ENCODE measurements around the gene EDEM2.
A peak's percentile ranks its signal among the peaks of the same experiment; 100 is the strongest.
"Not testable (repeated sequence)": the region's sequence is repeated elsewhere in the genome, so short reads cannot be mapped to it uniquely, and the experiment has no call there.

The EDEM2 gene

DNA sequence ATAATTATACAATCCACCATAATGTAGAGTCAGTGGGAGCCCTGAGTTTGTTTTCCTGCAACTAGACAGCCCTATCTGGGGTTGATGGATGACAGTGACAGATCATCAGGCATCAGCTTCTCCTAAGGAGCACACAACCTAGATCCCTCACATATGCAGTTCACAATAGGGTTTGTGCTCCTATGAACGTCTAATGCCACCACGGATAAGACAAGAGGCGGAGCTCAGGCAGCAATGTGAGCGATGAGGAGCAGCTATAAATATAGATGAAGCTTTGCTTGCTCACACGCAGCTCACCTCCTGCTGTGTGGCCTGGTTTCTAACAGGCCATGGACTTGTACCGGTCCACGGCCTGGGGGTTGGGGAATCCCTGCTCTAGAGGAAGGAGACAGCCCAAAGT is 25.9 kb downstream of the EDEM2 start:
- no peak for DNase-seq

DNA sequence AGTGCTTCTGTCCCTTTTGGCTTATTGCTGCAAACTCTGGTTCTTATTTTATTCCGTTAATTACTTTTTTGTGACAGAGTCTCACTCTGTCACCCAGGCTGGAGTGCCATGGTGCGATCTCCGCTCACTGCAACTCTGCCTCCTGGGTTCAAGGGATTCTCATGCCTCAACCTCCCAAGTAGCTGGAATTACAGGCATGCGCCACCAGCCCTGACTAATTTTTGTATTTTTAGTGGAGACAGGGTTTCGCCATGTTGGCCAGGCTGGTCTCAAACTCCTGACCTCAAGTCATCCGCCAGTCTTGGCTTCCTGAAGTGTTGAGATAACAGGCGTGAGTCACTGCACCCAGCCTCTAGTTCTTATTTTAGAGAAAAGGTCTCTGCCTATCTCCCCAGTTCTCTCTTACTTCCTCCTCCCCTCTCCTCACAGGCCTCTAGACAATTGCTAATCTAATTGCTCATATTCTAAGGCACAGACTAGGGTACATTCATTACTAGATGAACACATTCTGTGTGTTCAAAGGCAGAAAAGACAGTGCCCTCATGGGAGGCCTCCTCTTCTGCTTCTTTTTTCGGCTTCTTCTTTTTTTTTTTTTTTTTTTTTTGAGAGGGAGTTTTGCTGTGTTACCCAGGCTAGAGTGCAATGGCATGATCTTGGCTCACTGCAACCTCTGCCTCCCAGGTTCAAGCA is 27.0 kb downstream of the EDEM2 start:
- no peak for DNase-seq

DNA sequence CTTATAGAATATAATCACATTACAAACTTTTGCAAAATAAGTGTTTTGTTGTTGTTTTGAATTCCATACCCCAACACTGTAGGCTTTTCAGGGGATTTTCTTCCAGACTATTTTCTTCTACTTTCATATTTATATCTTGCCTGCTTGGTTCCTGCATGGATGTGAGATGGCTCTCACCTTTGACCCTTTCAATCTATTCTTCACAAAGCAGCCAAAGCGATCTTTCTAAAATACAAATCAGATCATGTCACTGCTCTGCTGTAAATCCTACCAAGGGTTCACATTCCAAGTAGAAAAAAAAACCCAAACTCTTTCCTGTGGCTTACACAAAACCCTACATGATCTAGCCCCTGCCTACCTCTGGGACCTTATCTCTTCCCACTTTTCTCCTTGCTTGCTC is 29.5 kb downstream of the EDEM2 start:
- DNase-seq: no peak

DNA sequence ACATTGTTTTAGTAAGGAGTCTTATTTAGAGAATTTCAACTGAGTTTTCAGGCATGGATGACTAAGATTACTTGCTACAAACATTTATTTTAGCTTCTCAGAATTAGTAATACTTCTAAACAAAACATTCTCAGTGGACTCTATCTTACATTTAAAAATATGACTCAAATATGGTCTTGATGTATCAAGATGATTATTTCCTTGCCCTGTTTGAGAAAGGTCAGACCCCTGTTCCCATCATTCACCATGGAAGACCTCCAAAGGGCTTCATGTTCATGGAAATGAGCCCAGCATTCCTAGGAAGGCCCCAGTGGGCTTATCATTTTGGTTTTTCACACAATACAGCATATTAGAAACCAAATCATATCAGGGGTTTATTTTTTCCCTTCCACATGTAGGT is 29.9 kb downstream of the EDEM2 start:
- no peak for DNase-seq

DNA sequence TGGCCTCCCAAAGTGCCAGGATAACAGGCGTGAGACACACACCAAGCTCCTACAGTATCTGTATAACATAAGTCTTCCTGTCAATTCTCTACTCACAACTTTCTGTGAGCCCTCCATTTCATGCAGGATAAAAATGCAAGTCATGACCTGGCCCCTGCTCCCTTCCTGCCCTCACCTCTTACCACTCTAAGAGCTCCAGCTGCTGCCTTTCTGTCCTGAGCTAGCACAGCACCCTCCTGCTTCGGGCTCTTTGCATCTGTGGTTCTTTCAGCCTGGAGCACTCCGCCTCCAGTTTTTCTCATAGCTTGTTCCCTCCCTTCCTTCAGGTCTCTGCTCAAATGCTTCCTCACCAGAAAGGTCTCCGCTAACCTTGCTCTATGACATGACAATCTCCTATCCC is 30.9 kb downstream of the EDEM2 start:
- no peak for DNase-seq

DNA sequence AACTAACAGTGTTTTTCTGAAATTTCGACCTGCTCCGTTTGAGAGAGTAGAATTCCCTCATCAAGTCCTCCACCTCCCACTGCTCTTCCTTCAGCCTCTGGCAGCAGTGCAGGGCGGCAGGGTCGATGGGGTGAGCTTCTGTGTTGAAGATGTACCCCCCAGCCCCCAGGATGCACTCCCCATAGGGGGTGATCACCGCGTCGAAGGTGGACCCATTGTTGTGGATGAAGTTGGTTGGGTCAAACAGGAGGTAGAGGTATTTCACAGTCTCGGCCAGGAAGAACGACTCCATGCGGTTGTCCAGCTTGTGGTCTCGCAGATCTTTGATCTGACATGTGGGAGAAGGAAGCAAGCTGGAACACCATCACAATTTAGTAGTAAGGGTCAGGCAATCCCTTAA is 31.5 kb downstream of the EDEM2 start:
- no peak for DNase-seq

DNA sequence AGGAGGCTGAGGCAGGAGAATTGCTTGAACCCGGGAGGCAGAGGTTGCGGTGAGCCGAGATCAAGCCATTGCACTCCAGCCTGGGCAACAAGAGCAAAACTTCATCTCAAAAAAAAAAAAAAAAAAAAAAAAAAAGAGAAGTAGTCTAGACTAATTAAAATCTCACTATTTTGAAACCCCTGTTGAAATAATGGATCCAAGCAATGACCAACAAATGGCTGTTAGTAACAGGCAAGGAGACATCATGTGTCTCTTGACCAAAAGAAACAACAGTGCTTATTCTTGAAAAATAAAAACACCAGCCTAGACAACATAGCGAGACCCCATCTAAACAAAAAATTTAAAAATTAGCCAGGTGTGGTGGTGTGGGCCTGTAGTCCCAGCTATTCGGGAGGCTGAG is 34.9 kb downstream of the EDEM2 start:
- DNase-seq: not testable (repeated sequence)

DNA sequence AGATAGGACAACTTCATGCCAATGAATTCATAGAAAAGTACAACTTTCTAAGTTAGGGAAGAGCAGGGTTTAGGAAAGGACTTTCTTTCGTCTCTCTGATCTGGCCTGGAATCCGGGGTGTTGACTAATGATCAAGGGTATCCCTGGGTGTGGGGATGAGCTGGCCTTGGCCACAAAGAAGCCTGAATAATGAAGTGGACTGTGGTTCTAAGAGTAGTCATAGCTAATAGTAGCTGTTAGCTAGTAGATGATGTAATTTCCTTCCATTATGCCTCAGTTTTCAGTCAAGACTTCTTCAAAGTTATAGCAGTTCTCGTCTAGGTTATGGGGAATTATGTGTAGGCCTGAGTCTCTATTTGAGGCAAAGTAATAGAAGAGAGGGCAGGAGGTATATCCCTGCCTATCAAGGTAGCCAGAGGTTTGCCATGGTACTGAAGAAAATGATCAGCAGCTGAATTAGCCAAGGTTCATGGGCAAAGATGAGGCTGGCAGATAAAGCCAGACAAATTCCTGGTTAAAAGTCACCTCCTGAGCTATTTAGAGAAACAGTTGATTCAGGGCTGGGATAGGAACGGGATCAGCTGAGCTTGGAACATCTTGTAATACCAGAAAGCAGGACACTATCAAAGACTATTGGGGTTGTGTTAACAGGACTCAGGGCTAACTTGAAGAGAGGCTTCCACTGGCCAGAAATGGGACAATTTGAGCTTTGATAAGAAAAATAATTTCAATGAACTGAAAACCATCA is 35.8 kb downstream of the EDEM2 start:
- DNase-seq: no peak

DNA sequence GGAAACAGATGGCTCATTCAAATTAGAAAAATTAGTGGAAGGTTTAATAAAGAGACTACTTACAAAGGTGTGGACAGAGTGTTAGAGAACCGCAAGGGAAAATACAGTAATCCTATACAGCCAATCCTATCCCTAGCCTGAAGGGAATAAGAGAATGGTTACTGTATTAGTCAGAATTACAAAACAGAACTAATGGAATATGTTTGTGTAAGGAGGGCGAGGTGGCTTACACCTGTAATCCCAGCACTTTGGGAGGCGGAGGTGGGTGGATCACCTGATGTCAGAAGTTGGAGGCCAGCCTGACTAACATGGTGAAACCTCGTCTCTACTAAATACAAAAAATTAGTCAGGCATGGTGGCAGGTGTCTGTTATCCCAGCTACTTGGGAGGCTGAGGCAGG is 38.2 kb downstream of the EDEM2 start:
- DNase-seq: no peak

DNA sequence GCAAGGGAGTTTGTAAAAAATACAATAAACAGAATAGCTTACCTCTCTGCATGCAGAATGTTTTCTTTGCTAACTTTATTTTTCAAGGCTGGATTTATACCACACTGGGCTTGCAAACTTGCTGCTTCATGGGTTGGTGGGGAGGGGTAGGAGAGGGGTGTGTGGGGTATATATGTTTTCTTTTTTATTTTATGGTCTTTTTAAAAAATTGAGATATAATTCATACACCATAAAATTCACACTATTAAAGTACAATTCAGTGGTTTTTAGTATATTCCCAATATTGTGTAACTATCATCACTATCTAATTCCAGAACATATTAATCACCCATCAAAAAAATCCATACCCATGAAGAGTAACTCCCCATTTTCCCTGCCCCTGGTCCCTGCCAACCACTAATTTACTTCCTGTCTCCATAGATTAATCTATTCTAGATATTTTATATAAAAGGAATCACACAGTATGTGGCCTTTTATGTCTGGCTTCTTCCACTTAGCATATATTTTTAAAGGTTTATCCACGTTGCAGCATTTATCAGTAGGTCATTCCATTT is 40.2 kb downstream of the EDEM2 start:
- DNase-seq: no peak

DNA sequence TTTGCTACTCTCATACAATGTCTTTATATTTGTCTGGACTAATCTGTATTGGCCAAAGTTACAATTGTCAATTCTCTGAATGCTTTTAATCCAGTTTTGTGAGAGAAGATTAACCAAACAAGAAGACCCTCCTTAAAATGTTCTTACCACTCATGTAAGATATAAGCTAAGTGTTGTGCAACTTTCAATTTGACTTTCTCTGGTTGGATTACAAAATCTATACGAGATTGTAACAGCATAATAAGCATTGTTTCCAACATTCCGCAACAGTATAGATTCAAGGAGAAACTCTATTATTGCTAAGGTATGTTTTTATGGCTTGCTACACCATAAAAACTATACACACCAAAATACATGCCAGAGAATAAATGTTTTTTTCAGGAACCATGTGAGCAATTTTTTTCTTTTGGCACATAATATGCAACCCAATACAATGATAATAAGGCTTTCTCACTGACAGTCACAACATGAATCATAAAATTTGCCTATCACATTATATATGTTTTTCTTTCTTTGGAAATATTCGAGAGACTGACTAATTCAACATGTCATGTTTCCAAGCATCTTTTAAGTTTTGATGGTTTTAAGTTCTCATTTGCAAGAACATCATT is 42.3 kb downstream of the EDEM2 start:
- no peak for DNase-seq

DNA sequence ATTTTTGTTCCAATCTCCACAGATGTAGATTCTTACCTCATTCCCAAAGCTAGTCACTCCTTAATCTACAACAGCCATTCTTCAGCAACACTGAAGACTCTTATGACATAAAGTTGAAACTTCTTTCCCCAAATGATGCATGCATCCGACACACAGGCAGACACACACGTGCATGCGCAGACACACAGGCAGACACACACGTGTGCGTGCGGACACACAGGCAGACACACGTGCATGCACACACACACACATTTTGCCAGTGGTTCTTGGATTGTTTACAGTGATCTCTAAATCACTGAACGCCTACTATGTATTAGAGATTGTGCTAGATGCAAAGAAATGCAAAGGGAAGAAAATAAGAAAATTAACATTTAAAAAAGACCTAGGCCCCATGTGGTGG is 45.5 kb downstream of the EDEM2 start:
- no peak for DNase-seq

DNA sequence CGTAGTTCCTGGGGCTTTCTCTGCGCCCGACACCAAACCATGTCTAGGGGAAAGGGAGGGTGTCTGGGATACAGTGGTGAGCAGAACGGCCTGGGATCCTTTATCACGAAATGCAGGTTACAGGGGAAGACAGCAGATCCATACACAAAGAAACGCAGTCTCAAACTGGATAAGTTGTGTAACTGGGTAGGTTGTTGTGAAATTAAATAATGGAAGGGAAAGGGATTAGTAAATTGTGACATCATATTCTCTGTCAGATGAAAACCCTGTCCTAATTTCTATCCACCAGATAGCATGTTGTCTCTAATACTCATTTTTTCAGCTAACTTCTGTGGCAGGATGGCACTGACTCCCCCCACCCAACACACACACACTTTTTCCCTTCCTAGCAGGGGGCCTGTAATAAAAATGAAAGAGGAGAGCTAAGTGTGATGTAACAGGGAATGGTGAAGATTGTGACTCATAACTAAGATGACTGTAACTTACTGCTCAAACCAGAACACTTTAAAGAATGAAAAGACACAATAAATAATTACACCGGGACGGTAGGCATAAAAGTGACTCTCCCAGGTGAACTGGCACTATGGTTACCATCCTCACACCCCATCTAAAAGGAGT is 53.8 kb downstream of the EDEM2 start:
- no peak for DNase-seq

DNA sequence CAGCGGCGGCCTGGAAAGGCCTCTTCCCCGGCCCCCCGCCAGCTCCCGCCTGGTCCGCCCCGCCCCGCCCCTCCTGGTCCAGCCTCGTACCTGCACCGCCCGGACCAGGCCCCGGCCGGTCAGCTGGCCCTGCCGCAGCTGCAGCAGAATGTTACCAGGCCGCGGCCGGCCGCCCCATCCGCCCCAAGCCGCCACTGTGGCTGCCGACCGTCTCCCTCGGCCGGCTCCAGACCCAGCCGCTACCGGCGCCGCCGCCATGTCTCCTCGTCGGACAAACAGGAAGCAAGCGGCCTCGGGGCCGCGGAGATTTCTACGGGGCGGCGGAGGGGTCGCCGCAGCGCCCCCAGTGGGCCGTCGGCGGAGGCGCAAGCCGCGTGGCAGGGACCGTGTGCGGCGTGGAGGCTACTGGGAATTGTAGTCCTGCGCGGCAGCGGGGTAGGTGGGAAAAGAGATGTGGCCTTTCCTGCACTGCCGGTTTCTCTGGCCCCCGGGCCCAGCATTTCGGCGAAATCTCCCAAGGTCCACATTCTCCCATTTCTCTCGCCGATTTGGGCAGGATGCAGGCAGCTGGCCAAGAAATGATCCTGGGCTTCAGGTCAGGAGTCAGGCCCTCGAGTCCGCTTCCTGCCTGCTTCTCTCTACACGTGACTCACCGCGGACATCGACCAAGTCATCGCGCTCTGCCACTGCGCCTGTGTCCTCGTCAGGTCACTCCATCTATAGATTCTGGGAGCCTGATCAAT is 54.4 kb downstream of the EDEM2 start, which contains the start of gene TRPC4AP:
Gene TRPC4AP (minus strand): TSS at position 284 of the 743 bp plus-strand sequence. CDS start 26 bp downstream, at position 258.
- peak; percentile 85 for DNase-seq

DNA sequence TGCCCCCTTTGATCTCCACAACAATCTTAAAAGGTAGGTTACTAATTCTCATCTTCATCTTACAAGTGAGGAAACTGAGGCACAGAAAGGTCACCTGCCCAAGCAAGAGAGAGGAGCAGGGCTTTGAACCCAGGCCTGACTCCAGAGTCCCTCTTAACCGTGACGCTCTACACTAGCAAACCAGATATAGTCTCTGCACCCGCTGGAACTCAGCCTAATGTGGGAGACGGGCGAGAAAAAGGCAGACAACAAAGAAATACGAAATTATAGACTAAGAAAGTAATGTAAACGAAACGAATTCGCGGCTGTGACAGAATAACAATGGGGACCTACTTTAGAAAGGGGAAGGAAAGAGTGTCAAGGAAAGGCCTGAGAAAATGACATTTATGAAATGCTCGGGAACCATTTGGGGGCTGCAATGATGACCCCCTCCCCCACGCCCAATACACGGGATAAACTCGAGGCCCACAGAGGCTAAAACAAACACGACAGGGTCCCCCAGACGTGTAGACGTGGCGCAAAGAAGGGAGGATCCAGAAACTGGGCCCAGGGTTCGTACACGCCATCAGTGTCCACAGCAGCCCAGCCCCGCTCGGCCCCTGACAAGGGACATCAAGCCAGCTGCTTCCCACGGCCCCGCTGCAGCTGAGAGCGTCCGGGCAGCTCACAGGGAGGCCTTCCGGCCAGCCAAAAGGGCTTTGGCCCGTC is 55.2 kb downstream of the EDEM2 start:
- no peak for DNase-seq

DNA sequence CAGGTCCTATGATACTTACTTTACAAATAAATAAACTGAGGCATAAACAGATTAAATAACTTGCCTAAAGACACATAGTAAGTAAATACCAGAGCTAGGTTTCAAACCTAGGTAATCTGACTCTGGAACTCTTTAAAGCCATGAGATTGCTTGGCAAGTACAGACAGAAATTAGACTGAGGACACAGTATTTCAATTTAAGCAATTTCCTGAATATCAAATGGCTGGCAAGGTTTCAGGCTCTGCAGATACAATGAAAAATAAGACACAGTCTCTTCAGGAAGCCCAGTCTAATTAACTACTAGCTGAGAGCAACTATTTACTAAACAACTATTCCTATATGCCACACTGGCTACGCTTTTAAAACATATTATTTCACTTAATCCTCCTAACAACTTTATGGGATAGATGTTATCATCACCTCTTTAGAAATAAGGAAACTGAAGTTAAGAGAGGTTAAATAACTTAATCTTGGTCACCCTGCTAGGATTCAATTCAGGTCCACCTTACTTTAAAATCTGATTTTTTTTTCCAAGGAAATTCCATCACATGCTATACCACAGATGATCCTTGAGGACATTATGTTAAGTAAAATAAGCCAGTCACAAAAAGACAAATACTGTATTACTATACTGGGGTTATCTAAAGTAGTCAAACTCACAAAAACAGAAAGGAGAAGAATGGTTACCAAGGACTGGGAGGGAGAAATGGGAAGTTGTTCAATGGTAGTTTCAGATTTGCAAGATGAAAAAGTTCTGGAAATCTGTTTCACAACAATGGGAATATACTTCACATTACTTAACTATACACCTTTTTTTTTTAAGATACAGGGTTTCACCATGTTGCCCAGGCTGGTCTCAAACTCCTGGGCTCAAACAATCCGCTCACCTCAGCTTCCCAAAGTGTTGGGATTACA is 58.6 kb downstream of the EDEM2 start:
- no peak for DNase-seq

DNA sequence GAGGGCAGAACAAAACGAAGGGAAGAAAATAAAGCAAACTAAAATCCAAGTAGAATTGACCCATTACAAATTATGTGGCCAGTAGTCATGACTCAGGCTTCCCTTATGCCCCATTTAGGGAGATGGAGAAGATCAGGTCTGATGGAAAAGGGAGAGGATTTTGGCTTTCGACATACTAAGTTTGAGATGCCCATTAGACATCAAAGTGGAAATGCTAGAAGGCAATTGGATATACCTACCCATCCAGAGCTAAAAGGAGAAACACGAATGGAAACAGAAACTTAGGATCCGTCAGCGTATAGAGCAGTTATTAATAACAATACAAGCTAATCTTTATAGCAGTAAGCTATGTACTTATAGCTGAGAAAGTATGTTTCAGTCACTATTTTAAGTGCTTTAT is 59.3 kb downstream of the EDEM2 start:
- no peak for DNase-seq

DNA sequence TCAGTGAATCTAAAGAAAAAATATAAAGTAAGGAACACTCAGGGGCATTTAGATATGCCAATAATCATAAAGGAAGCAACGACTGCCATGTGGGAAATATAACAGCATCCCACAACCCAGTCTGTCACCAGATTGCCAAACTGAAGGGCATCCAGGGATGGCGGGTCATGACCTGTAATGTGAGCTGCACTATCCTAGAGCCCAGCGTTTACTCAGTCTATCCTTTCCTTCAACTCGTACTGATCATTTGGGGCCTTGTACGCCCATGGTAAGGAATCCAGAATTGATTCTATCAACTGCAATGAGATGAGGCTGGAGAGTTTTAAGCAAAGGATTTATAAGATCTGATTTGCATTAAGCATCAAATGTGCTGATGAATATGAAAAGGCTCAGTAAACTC is 59.8 kb downstream of the EDEM2 start:
- DNase-seq: no peak

DNA sequence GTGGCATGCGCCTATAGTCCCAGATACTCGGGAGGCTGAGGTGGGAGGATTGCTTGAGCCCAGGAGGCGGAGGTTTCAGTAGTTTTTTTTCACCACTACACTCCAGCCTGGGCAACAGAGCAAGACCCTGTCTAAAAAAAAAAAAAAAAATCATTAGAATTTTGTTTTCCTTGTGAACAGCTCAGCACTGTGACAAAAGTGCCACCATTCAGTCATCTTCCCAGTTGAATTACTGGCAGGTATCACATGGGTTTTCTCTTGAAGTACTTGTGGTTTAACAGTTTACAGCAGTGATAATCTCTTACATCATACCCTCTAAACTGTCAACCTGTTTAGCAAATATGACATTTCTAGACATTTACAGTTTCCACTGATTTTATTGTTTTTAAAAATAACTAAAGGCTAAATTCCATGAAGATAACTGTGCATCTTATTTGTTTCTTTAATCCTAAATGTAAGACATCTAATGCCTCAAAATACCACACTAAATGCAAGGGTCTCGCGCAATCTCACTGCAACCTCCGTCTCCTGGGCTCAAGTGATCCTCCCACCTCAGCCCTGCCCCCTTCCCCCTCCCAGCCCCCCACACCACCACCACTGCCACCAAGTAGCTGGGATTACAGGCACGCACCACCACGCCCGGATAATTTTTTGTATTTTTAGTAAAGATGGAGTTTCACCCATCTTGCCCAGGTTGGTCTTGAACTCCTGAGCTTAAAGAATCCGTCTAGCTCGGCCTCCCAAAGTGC is 61.5 kb downstream of the EDEM2 start:
- no peak for DNase-seq

DNA sequence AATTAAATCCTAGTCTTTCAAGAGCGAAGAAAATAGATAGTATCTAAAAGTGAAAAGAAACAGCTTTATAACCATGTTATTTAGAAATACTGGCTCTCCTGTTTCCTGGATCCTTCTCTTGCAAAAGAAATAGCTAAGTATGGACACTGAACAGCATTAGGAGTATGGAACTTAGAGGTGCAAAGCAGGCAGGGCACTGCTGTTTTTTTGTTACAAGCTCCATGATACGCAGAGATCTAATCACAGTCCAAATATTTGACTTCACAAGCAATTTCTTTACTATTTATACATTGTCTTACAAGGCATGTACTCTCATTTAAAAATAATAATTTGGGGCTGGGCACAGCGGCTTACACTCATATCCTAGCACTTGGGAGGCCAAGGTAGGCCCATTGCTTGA is 62.1 kb downstream of the EDEM2 start:
- no peak for DNase-seq

Measured in NCI-H774 (cell line).